Psoas muscle (tissue), 8 donors: ENCODE measurements around the gene ZNF628. TPM values are rescaled to one million over a fixed set of nuclear protein-coding genes. Genes with fewer than 3 reads are reported as not detected.
A peak's percentile ranks its signal among the peaks of the same experiment; 100 is the strongest.

Experiments used
- ATAC-seq, 4 donors: fragments of 200-7000 bp; cut with Tn5 transposase; one replicate each; pipeline ENCODE4 v1.9.1; 2020; ENCODE audit warnings: moderate library complexity in 3 of 4, mild to moderate bottlenecking in 2 of 4
- DNase-seq, 2 donors: peaks; one replicate each; pipeline ENCODE4 v3.0.0-alpha.2; 2020
- H3K27ac ChIP-seq: fragments of 200-600 bp; one replicate; pipeline ENCODE4 v1.8.0; 2022
- H3K27me3 ChIP-seq, 3 donors: fragments of 200-600 bp in 1 of 3; one replicate each; pipeline versions ENCODE4 v1.6.1 to v1.8.0; 2013 to 2022; ENCODE audit warnings: low read length in 2 of 3, mild to moderate bottlenecking in 2 of 3, moderate library complexity in 1 of 3; ENCODE audit not compliant: insufficient read depth in 3 of 3
- H3K36me3 ChIP-seq, 2 donors: fragments of 200-600 bp in 1 of 2; one replicate each; pipeline versions ENCODE4 v1.6.1 to v1.8.0; 2013 to 2022; ENCODE audit warnings: low read depth in 1 of 2, mild to moderate bottlenecking in 1 of 2, moderate library complexity in 1 of 2; ENCODE audit not compliant: insufficient read depth in 1 of 2
- H3K4me1 ChIP-seq: fragments of 200-600 bp; one replicate; pipeline ENCODE4 v1.8.0; 2022
- H3K4me3 ChIP-seq: fragments of 200-600 bp; one replicate; pipeline ENCODE4 v1.8.0; 2022; ENCODE audit warnings: mild to moderate bottlenecking
- H3K9me3 ChIP-seq: fragments of 200-600 bp; one replicate; pipeline ENCODE4 v1.8.0; 2022
- CTCF ChIP-seq: fragments of 200-600 bp; IDR thresholded peaks from one replicate; pipeline ENCODE4 v1.8.0; 2022; ENCODE audit warnings: antibody characterized with exemption
- WGBS, 3 donors: extraction: QIAGEN DNeasy Blood & Tissue Kit; methylation state at CpG; one replicate each; pipeline versions ENCODE4 v1.1.6 to v1.1.7; 2013; 5-methylcytosine and 5-hydroxymethylcytosine counted together
- intact Hi-C, 2 donors: fragments of 100-400 bp; cut with DNase I; formaldehyde crosslinking; loops; one replicate each; pipeline versions ENCODE4 v1.11.0 to v1.14.2; 2022
- polyA plus RNA-seq, 3 donors: library from polyadenylated mRNA; stranded (reverse); fragments of 200-250 nt; gene quantifications; one replicate each; pipeline ENCODE4 v1.2.3, GENCODE V29; 2013
- total RNA-seq, 4 donors: library from RNA; stranded (reverse); fragmentation: NEBNext Ultra II Directional in 2 of 4; extraction: Animal tissue kit (Norgen Biotek cat#: 25700) in 2 of 4; gene quantifications; one replicate each; pipeline versions ENCODE4 v1.2.1 to v1.2.4, GENCODE V29; 2021 to 2023
- donor health status: healthy with polysubstance abuse.
- donor health status: DM: no; HTN: no; CAD: no; lungs with moderate emphysema.
- donor health status: Bipolar disorder and iron deficiency.
- donor health status: healthy.
- donor health status: DM: yes; HTN: yes; CAD: no.
- donor health status: DM: no; HTN: no; CAD: no.
- donor health status: DM: no; HTN: no; CAD: no.
- donor health status: DM: yes; HTN: yes; CAD: no.

The ZNF628 gene
- total and polyA plus RNA-seq, 7 donors, result 5.9 to 14.3 (median 12.2) TPM

GRCh38 chr19:55483706-55484592 is 7.5 kb downstream of the ZNF628 start:
- Histone ChIP-seq H3K27ac (no peak overlapping the region), H3K9me3 (no peaks in the 10 kb centered on the region), H3K36me3 (peaks cover 0 to 18% of the 10 kb centered on the region in 2 donors), H3K27me3 (peaks cover 0 to 6% (median under 1%) of the 10 kb centered on the region in 3 donors), H3K4me1 (peaks cover 9% of the 10 kb centered on the region), H3K4me3 (peak overlapping the region; percentile 69)
- WGBS, 3 donors, result 67 to 78% (median 74%) methylated on average over 35 to 46 of the region's 46 CpGs
- ATAC-seq, result no peak
- no peak for DNase-seq
- no peak for TF ChIP-seq CTCF
- intact Hi-C loops, result no loop called here

- Histone ChIP-seq H3K27me3 (peaks cover 0 to 9% (median 5%) of the 10 kb centered on the region in 3 donors), H3K9me3 (no peaks in the 10 kb centered on the region), H3K4me3 (peak within 1 kb of the TSS; percentile 69), H3K4me1 (peaks cover 9% of the 10 kb centered on the region), H3K36me3 (peaks cover 0 to 18% of the 10 kb centered on the region in 2 donors), H3K27ac (peak within 1 kb of the TSS; percentile 73)
- intact Hi-C loops, result no loop called here
- ATAC-seq (peak; percentile 45 to 69 (median 53)), DNase-seq (peak; percentile 64 to 78)
- 1 to 2% (median 2%) methylated on average over 55 to 78 of the region's 78 CpGs for WGBS, 3 donors
- no peak for TF ChIP-seq CTCF
These were observed 8.4 kb downstream of the ZNF628 start, which contains the start of gene NAT14 for GRCh38 chr19:55484593-55485438. Gene NAT14, plus strand, starts transcription at chr19:55485188. Its CDS starts 521 bp downstream, at chr19:55485709.

GRCh38 chr19:55485439-55486011 is 9.1 kb downstream of the ZNF628 start:
- Histone ChIP-seq H3K4me1 (peaks cover 9% of the 10 kb centered on the region), H3K27ac (peak overlapping the region; percentile 69), H3K4me3 (peak overlapping the region; percentile 69), H3K36me3 (peaks cover 0 to 18% of the 10 kb centered on the region in 2 donors), H3K27me3 (peaks cover 0 to 9% (median 5%) of the 10 kb centered on the region in 3 donors), H3K9me3 (no peaks in the 10 kb centered on the region)
- intact Hi-C loops, result no loop called here
- no peak for TF ChIP-seq CTCF
- WGBS, 3 donors, result 21 to 27% (median 23%) methylated on average over 17 to 18 of the region's 18 CpGs
- DNase-seq (peak in 1 of 2 donors; percentile 53), ATAC-seq (peak in 1 of 4 donors; percentile 1)

GRCh38 chr19:55486043-55486970 is 9.9 kb downstream of the ZNF628 start:
- peaks cover 0 to 11% (median 5%) of the 10 kb centered on the region in 3 donors for H3K27me3 ChIP-seq
- H3K27ac ChIP-seq, result peak overlapping the region; percentile 73
- peaks cover 9% of the 10 kb centered on the region for H3K4me1 ChIP-seq
- 29 to 61% (median 38%) methylated on average over 51 to 53 of the region's 53 CpGs for WGBS, 3 donors
- peak overlapping the region; percentile 47 for H3K4me3 ChIP-seq
- H3K9me3 ChIP-seq, result no peaks in the 10 kb centered on the region
- ATAC-seq (peak; percentile 3 to 54 (median 31)), DNase-seq (peak in 1 of 2 donors; percentile 65)
- intact Hi-C loops, result no loop called here
- TF ChIP-seq CTCF, result peak; percentile 28
- peaks cover 0 to 17% of the 10 kb centered on the region in 2 donors for H3K36me3 ChIP-seq
